Left lung (tissue), 10 donors: Measurements from ENCODE around the gene PAFAH2. TPM values are rescaled to one million over a fixed set of nuclear protein-coding genes. Genes with fewer than 3 reads are reported as not detected.
A peak's percentile ranks its signal among the peaks of the same experiment; 100 is the strongest.
"Not testable (repeated sequence)": the region's sequence is repeated elsewhere in the genome, so short reads cannot be mapped to it uniquely, and the experiment has no call there.

Experiments
- ATAC-seq: fragments of 200-7000 bp; cut with Tn5 transposase; one replicate; pipeline ENCODE4 v1.9.1; 2020; ENCODE audit warnings: moderate library complexity
- DNase-seq, 4 donors: peaks; one replicate each; pipeline ENCODE4 v3.0.0-alpha.2; 2013 to 2020
- H3K27ac ChIP-seq, 2 donors: fragments of 200-600 bp; sonication (generic) in 1 of 2; one replicate each; pipeline versions ENCODE4 v1.5.0 to v1.8.0; 2020 to 2021
- H3K27me3 ChIP-seq, 2 donors: fragments of 200-600 bp; sonication (generic) in 1 of 2; one replicate each; pipeline versions ENCODE4 v1.5.0 to v1.8.0; 2020 to 2021
- H3K36me3 ChIP-seq, 2 donors: fragments of 200-600 bp; sonication (generic) in 1 of 2; one replicate each; pipeline versions ENCODE4 v1.5.0 to v1.8.0; 2020 to 2021
- H3K4me1 ChIP-seq, 2 donors: fragments of 200-600 bp; one replicate each; pipeline ENCODE4 v1.8.0; 2021
- H3K4me3 ChIP-seq, 2 donors: fragments of 200-600 bp; sonication (generic) in 1 of 2; one replicate each; pipeline versions ENCODE4 v1.5.0 to v1.8.0; 2020 to 2021; ENCODE audit warnings: mild to moderate bottlenecking in 1 of 2
- H3K9me3 ChIP-seq, 2 donors: fragments of 200-600 bp; sonication (generic) in 1 of 2; one replicate each; pipeline versions ENCODE4 v1.5.0 to v1.8.0; 2020 to 2021
- intact Hi-C, 2 donors: fragments of 100-400 bp; cut with DNase I; formaldehyde crosslinking; loops; one replicate each; pipeline versions ENCODE4 v1.11.2 to v1.14.2; 2022
- polyA plus RNA-seq, 6 donors: library from polyadenylated mRNA; unstranded; fragments of 120-200 nt; gene quantifications; one replicate each; pipeline ENCODE4 v1.2.1, GENCODE V29; 2013; ENCODE audit not compliant: insufficient read length in 6 of 6
- total RNA-seq, 2 donors: library from RNA; stranded (reverse); fragmentation: NEBNext Ultra II Directional; extraction: Animal tissue kit (Norgen Biotek cat#: 25700); gene quantifications; one replicate each; pipeline ENCODE4 v1.2.1, GENCODE V29; 2021
- TF ChIP-seq, protein P1 (sequence below), 2 donors: fragments of 200-600 bp; sonication (generic) in 1 of 2; IDR thresholded peaks; one replicate each; pipeline versions ENCODE4 v1.5.0 to v1.8.0; 2021; ENCODE audit warnings: antibody characterized with exemption in 2 of 2
- donor health status: DM: no; HTN: yes; CAD: no.
- donor health status: DM: no; HTN: no; CAD: no.

PAFAH2 gene
- total and polyA plus RNA-seq, 8 donors = 11.7 to 25.2 (median 13.5) TPM

DNA sequence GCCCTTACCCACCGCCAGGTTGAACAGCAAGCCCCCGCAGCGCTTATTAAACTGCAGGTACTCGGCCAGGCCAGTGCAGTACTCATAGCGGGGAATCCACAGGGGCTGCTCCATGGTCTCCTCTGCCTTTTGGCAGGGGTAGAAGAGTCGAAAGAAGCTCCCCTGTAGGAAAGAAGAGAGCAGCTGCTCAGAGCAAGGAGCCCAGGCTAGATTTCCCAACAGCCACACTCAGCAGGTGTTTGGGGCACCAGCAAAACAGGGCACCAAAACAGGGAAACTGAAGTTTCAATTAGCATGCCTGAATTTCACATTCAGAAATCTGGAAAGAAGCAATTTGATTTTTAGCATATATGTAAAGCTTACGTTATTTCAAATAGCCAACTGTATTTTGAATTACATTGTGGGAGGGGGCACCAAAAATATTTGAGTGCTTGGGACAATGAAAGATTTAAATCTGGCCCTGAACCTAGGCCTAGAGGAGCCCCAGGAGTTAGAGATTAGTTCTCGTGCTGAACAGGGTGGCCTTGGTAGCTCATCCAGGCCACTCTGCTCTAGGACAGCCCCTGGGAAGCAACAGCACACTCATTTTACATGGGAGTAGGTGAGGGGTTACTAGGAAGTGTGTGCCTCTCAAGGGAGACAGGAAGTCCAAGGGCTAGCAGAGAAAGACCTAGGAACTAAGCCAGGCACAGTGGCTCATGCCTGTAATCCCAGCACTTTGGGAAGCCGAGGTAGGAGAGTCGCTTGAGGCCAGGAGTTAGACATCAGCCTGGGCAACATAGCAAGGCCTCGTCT is 8.2 kb downstream of the PAFAH2 start:
- Histone ChIP-seq H3K27me3 (no peaks in the 10 kb centered on the region), H3K9me3 (no peaks in the 10 kb centered on the region), H3K4me3 (no peak overlapping the region), H3K27ac (no peak overlapping the region), H3K36me3 (peaks cover 0 to 44% of the 10 kb centered on the region in 2 donors), H3K4me1 (peaks cover 0 to 30% of the 10 kb centered on the region in 2 donors)
- TF ChIP-seq, protein P1, sequence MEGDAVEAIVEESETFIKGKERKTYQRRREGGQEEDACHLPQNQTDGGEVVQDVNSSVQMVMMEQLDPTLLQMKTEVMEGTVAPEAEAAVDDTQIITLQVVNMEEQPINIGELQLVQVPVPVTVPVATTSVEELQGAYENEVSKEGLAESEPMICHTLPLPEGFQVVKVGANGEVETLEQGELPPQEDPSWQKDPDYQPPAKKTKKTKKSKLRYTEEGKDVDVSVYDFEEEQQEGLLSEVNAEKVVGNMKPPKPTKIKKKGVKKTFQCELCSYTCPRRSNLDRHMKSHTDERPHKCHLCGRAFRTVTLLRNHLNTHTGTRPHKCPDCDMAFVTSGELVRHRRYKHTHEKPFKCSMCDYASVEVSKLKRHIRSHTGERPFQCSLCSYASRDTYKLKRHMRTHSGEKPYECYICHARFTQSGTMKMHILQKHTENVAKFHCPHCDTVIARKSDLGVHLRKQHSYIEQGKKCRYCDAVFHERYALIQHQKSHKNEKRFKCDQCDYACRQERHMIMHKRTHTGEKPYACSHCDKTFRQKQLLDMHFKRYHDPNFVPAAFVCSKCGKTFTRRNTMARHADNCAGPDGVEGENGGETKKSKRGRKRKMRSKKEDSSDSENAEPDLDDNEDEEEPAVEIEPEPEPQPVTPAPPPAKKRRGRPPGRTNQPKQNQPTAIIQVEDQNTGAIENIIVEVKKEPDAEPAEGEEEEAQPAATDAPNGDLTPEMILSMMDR (IDR thresholded peaks at IDR 0.05) = no peak
- DNase-seq (no peak), ATAC-seq (peak; percentile 41)
- intact Hi-C loops = no loop called here

DNA sequence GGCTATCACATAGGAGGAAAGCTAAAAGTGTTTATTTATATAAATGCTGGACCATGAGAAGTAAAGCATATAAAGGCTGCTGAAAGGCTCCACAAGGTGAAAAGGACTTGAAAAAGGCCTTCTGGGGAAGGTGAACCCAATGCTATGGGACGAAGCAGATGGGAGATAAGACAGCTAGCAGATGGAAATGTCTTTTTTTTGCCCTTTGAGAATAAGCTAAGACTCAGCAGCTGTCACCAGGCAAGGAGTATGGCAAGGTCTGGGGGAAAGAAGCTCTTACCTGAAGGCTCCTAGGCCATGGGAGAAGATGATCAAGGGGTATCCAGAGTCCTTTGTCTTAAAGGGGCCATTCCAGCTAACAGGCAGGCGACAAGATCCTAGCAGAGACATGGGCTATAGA is 9.9 kb downstream of the PAFAH2 start:
- H3K27ac ChIP-seq = no peak overlapping the region
- no peaks in the 10 kb centered on the region for H3K27me3 ChIP-seq
- intact Hi-C loops = no loop called here
- no peaks in the 10 kb centered on the region for H3K9me3 ChIP-seq
- ATAC-seq (no peak), DNase-seq (no peak)
- H3K4me3 ChIP-seq = no peak overlapping the region
- peaks cover 0 to 59% of the 10 kb centered on the region in 2 donors for H3K36me3 ChIP-seq
- TF ChIP-seq, protein P1 (IDR thresholded peaks at IDR 0.05) = no peak
- peaks cover 0 to 30% of the 10 kb centered on the region in 2 donors for H3K4me1 ChIP-seq

- H3K27me3 ChIP-seq, DNase-seq, H3K27ac ChIP-seq, ATAC-seq, intact Hi-C loops, H3K9me3 ChIP-seq, H3K4me3 ChIP-seq: not testable (repeated sequence)
- Histone ChIP-seq H3K36me3 (peaks cover 0 to 71% of the 10 kb centered on the region in 2 donors), H3K4me1 (peaks cover 0 to 24% of the 10 kb centered on the region in 2 donors)
Measured at GRCh38 chr1:25986773-25987172, 11.1 kb downstream of the PAFAH2 start.

GRCh38 chr1:25985670-25986069 is 12.2 kb downstream of the PAFAH2 start:
- TF ChIP-seq, protein P1 (IDR thresholded peaks at IDR 0.05) = no peak
- peaks cover 0 to 14% of the 10 kb centered on the region in 2 donors for H3K4me1 ChIP-seq
- intact Hi-C loops = no loop called here
- H3K27me3 ChIP-seq = no peaks in the 10 kb centered on the region
- no peaks in the 10 kb centered on the region for H3K9me3 ChIP-seq
- DNase-seq = no peak
- no peak for ATAC-seq
- peaks cover 0 to 82% of the 10 kb centered on the region in 2 donors for H3K36me3 ChIP-seq
- no peak overlapping the region for H3K4me3 ChIP-seq
- H3K27ac ChIP-seq = no peak overlapping the region

DNA sequence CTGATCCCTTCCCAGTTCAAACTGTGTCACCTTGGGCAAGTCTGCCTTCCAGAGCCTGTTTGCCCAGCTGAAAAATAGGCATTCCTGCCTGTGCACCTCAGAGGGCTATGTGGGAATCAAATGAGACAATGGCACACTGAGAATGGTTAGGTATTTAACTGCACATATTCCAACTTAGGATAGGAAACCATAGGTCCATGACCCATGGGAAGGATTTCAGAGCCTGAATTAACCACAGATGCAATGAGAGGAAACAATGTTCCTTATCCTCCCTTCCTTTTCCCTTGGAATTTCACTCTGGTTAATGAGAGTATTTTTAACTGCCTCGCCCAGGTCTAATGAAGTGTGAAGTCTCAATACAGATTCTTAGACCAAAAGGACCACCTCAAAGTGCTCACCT is 12.7 kb downstream of the PAFAH2 start:
- TF ChIP-seq, protein P1 (IDR thresholded peaks at IDR 0.05) = no peak
- no peaks in the 10 kb centered on the region for H3K27me3 ChIP-seq
- H3K27ac ChIP-seq = no peak overlapping the region
- ATAC-seq (no peak), DNase-seq (no peak)
- peaks cover 0 to 9% of the 10 kb centered on the region in 2 donors for H3K4me1 ChIP-seq
- no peak overlapping the region for H3K4me3 ChIP-seq
- no peaks in the 10 kb centered on the region for H3K9me3 ChIP-seq
- intact Hi-C loops = no loop called here
- peaks cover 0 to 85% of the 10 kb centered on the region in 2 donors for H3K36me3 ChIP-seq
